Activated CD8-positive, alpha-beta memory T cell treated with anti-CD3 and anti-CD28 coated beads for 48 hours (primary cell): ENCODE measurements around the gene NUTM2F.
A peak's percentile ranks its signal among the peaks of the same experiment; 100 is the strongest.
"Not testable (repeated sequence)": the region's sequence is repeated elsewhere in the genome, so short reads cannot be mapped to it uniquely, and the experiment has no call there.

Experiments used
- DNase-seq, 3 experiments: peaks; one replicate each; pipeline ENCODE4 v3.0.0-alpha.2; 2020; ENCODE audit warnings: low read depth in 2 of 3, low spot score in 2 of 3

The NUTM2F gene, protein sequence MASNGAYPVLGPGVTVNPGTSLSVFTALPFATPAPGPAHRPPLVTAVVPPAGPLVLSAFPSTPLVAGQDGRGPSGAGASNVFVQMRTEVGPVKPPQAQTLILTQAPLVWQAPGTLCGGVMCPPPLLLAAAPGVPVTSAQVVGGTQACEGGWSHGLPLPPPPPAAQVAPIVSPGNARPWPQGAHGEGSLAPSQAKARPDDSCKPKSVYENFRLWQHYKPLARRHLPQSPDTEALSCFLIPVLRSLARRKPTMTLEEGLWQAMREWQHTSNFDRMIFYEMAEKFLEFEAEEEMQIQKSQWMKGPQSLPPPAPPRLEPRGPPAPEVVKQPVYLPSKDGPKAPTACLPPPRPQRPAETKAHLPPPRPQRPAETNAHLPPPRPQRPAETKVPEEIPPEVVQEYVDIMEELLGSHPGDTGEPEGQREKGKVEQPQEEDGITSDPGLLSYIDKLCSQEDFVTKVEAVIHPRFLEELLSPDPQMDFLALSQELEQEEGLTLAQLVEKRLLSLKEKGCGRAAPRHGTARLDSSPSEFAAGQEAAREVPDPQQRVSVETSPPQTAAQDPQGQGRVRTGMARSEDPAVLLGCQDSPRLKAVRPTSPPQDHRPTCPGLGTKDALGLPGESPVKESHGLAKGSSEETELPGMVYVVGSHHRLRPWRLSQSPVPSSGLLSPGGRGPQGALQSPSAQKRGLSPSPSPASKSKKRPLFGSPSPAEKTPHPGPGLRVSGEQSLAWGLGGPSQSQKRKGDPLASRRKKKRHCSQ

DNA sequence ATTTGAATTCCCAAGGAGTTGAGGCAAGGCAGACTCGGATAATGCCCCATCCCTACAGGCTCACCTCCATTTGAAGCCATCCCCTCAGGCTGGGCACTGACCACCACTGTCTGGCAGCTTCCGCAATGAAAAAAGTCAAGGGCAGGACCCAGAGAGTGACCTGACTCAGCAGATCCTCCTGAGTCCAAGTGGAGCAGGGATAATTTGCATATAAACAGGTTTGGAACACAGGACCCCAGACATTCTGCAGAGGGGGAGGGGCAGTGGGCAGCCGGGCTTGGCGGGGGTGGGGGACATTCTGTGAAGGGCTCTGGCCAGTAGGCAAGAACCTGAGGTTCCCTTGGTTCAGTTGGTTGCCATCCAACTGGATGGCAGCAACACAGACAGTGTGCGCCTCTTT lies at the start of gene NUTM2F:
TSS of gene NUTM2F (minus strand) at position 101 of the 400 bp plus-strand sequence. CDS start at position 80, 21 bp downstream.
- DNase-seq, result not testable (repeated sequence)

DNA sequence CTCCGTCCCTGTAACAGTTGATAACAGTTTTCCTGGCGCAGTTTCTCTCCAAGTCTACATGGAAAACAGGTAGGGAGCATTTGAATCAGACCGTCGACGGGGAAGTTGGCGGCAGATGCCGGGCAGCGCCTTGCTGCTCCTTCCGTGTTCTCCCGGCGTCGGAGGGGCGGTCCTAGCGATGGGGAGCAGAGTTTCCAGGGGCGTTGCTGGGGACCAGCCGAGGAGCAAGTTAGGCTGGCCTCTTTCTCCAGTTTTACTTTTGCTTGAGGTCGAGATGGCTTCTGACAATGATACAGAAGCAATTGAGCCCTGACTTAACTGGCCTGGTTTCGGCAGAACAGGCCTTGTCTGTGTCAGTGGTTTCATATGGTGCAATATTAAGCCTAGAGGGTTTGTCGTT lies 46.8 kb upstream of the NUTM2F start:
- DNase-seq, result not testable (repeated sequence)

DNA sequence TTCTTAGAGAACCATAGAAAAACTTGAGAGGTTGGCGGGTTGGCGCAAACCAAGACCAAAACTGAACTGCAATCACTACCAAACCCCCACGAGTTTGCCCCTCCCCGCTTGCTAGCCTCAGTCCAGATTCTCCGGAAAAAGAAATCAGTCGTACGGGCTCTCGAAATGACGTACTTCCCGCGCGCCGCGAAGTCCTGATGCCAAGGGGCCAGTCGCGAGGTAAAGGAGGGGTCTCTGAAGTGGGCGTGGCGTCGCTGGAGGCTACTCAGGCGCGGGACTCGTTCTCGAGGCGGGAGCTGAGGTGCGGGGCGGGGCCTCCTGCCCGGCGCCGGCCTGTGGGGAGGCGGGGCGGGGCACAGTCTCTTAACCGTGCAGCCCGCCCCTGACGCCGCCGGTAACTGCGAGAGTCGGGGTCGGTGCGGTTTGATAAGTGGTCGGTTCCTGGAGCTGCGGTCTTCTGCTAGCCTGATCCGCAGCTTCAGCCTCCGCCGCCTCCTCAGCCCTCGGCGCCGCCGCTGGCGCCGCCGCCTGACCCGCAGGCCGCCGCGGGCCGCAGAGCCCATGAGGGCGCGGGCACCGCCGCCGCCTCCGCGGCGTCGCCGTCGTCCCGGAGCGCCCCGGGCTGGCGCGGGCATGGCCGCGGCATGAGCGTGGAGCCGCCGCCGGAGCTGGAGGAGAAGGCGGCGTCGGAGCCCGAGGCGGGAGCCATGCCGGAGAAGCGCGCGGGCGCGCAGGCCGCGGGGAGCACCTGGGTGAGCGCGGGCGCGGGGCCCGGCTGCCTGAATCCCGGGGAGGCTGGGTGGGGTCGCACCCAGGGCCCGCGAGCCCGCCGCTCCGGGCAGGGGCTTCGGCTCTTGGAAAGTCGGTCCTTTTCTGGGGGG lies 46.0 kb upstream of the NUTM2F start:
- DNase-seq, result peak; percentile 64 to 75 (median 73)

DNA sequence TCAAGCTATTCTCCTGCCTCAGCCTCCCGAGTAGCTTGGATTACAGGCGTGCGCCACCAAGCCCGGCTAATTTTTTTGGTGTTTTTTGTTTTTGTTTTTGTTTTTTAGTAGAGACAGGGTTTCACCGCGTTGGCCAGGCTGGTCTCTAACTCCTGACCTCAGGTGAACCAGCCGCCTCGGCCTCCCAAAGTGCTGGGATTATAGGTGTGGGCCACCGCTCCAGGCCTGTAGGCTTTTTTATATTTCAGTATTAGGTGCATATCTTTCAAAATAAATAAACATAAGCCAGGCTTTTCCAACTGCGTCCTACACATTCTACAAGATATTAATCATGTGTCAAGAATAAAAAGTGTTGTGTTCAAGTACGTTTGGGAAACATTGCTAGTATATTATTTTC lies 45.3 kb upstream of the NUTM2F start:
- not testable (repeated sequence) for DNase-seq

DNA sequence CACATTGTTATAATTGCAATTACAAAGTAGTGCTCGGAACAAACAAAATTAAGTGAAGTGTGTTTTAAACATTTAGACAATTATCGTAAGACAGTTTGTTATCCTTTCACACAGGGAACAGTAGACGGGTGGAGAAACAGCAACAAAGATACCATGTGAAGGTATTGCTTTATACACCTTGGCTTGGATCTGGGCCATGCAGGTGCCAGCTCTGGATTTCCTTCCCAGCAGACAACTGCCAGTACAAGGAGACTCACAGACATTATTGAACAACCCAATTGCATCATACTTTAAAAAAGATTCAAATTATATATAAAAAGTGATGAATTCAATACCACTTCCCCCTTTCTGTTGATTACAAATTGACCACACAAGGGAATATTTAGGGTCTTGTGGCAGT lies 41.8 kb upstream of the NUTM2F start:
- DNase-seq, result not testable (repeated sequence)

DNA sequence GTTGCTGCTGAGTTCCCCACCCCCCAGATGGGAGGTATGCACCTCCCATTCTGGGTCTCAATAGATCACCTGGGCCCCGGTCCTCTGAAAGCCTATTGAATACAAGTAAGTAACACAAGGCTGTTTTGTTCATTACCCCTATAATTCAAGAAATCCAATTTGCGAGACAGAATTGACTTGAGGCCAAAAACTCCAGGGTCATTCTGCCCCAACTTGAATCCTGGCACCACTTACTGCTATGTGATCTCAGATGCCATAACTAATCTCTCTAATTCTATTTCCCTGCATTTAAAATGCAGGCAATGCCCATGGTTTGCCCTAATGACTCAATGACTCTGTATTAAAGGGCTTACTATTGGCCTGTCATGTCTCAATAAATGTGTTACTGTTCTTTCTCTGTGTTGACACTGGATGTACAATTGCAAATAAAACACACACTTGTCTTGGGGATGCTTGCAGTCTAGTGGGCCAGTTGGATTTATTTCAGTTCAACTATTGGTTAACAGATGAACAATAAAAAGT lies 35.7 kb upstream of the NUTM2F start:
- DNase-seq, result not testable (repeated sequence)

DNA sequence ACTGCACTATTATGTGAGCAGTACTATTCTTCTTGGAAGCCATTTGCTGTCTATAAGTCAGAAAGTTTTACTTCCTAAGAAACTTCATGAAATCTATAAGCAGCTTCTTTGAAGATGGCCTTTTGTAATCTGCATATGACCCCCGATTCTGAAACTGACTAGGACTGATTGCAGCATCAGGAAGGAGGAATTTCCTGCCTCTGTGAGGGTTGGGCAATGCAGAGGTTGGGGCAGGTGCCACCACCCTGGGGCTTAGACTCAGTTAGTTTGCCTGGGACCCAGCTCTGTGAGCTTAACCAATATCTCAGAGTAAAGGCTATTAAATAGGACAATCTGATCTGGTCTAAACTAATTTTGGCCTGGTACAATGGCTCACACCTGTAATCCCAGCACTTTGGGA lies 28.7 kb upstream of the NUTM2F start:
- not testable (repeated sequence) for DNase-seq

DNA sequence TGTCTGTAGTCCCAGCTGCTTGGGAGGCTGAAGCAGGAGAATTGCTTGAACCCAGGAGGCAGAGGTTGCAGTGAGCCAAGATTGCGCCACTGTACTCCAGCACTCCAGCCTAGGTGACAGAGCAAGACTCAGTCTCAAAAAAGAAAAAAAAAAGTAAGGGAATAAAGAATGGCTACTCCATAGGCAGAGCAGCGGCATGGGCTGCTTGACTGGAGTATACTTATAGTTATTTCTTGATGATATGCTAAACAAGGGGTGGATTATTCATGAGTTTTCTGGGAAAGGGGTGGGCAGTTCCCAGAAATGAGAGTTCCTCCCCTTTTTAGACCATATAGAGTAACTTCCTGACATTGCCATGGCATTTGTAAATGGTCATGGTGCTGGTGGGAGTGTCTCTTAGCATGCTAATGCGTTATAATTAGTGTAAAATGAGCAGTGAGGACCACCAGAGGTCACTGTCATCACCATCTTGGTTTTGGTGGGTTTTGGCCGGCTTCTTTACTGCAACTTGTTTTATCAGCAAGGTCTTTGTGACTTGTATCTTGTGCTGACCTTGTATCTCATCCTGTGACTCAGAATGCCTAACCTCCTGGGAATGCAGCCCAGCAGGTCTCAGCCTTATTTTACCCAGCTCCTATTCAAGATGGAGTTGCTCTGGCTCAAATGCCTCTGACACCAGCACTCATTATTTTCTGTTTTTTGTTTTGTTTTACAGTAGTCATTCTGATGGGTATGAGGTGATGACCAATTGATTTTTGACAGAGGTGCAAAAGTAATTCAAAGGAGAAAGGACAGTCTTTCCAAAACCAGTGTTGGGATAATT lies 23.7 kb upstream of the NUTM2F start:
- DNase-seq, result not testable (repeated sequence)

DNA sequence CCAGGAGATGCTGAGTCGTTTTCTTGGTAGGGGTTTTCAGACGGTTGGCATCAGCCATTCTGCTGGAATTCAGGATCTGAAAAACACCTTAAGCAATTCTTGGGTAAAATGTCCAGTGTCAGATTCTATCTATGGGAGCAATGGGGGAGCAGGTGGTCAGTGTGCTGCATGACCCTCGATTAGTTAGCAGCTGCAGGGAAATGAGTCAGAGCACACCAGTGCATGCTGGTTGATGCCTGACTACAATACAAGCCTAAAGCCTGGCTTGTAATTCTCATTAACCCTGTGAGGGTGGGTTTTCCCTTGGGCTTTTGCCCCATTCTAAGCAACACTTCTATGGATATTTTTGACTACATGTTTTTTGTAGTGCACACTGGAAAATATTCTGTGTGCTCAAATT lies 20.3 kb upstream of the NUTM2F start:
- DNase-seq, result not testable (repeated sequence)

DNA sequence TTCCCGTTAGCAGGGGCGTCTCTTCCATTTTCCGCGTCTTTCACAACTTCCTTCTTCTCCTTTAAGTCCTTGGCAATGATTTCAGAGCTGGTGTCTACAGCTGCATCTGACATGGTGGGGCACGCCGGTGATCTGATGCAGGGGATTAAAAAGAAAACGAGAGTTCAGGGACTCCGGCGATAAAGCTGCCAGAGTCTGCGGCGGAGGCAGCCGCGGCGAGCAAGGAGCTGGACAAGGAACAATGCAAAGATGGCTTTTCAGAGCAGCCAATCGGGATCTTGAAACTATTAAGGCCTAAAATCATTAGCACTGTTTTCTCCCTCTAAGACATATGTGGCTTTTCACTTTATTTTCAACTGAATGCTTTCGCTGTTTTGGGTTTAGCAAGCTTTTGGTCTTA lies 19.0 kb upstream of the NUTM2F start:
- DNase-seq, result not testable (repeated sequence)

DNA sequence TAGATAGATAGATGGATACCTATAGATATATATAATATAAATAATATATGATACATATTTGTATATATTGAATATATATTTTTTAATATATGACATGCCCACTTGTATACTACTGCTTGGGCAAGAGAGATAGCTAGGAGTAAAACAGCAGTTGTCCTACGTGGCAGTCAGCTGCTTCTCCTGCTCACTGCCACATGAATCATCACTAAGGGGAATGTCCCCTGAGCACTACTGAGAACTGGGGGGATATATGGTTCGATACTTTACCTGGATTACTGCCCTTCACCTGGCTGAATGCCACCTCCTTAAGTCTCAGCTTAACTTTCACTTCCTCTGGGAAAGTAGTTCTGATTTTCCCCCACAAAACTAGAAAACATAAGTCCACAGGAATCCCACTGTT lies 13.3 kb upstream of the NUTM2F start:
- not testable (repeated sequence) for DNase-seq

DNA sequence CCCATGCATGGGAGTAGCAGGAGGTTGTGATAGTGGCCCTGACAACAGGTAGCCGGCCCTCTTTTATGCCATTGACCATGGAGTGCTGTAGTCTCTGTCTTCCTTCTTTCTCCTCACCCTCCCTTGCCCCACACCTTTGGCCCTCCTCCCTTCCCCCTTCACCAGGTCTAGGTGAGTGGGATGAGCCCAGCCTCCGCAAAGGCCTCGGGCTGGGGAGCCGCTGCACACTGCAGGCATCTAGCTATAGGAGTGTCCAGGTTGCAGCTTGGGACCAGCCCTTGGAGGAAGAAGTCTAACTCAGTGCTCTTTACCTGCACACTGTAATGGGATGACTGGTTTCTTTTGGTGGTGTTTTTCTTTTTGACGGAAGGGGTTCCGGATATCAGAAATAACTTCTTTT lies 12.3 kb upstream of the NUTM2F start:
- not testable (repeated sequence) for DNase-seq

DNA sequence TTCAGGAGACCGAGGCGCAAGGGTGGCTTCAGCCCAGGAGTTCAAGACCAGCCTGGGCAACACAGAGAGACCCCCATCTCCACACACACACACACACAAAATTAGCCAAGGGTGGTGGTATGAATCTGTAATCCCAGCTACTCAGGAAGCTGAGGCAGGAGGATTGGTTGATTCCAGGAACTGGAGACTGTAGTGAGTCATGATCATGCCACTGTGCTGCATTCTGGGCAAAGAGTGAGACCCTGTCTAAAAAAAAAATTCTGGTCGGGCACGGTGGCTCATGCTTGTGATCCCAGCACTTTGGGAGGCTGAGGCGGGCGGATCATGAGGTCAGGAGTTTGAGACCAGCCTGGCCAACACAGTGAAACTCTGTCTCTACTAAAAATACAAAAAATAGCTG lies 11.2 kb upstream of the NUTM2F start:
- DNase-seq, result not testable (repeated sequence)

DNA sequence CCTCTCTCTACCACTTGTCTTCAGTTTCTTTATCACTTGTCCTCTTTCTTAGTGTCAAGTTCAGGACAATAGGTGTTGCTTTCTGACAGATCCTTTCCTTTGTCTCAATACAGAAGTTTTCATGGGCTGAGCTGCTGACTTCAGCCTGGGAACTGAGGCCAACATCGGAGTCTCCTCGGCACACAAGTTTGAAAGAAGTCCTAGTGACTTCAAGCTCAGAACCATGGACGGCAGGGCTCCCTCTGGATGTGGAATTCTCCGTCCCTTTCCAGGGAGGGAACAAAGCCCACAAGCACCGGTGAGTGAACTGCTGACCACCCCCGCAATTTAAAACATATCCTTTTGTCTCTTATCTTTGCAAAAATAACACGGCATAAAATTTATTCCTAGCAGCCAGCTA lies 10.3 kb upstream of the NUTM2F start:
- not testable (repeated sequence) for DNase-seq

DNA sequence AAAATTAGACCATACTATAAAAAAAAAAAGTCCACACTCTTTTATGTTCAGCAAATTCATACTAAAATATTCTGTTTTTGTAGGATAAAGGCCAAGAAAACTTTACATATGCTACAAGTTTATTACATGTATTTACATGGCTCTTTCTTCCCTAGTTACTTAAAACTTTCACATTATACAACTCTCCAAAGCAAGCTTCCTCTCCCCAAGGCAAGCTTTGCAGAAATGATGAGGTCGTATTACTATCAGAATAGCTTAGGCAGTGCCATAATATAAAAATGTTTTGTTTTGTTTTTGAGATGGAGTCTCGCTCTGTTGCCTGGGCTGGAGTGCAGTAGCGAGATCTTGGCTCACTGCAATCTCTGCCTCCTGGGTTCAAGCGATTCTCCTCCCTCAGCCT lies 8.0 kb upstream of the NUTM2F start:
- DNase-seq, result not testable (repeated sequence)

DNA sequence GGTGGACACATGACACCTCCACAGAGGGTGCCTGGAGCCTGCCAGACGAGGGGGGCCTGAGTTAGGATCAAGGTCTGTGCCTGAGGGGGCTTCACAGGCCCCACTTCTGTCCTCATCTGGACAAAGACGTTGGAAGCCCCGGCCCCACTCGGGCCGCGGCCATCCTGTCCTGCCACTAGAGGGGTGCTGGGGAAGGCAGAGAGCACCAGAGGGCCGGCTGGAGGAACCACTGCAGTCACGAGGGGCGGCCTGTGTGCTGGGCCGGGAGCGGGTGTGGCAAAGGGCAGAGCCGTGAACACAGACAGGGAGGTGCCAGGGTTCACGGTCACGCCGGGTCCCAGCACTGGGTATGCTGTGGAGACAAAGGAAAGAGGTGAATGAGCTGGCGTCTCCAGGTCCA lies 2.9 kb downstream of the NUTM2F start:
- not testable (repeated sequence) for DNase-seq

DNA sequence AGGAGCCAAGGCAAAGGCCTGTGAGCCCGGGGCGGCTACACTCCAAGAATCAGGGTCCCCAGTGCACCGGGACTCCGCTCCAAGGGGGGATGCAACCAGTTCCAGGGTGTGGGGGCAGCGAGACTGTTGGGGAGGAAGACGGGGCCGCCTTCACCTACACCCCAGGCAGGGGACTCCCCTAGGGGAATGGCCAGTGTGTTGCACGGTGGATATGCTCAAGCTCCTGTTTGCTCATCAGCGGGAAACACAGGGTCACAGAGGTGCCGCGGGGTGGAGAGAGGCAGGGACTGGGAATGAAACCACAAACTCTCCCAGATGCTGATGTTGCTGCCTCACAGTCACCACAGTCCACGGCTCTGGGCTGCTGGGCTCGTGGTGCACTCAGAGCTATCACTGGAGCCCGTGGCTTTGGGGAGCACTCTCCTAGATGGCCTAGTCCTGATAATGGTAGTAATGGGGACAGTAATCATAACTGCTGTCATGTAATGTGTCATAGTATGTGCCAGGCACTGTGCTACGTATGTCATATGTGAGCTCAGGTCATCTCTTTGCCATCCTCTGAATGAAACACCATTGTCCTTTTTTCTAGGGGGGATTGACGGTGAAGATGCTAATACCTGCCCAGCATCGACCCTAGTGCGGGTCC lies 5.2 kb downstream of the NUTM2F start:
- not testable (repeated sequence) for DNase-seq

DNA sequence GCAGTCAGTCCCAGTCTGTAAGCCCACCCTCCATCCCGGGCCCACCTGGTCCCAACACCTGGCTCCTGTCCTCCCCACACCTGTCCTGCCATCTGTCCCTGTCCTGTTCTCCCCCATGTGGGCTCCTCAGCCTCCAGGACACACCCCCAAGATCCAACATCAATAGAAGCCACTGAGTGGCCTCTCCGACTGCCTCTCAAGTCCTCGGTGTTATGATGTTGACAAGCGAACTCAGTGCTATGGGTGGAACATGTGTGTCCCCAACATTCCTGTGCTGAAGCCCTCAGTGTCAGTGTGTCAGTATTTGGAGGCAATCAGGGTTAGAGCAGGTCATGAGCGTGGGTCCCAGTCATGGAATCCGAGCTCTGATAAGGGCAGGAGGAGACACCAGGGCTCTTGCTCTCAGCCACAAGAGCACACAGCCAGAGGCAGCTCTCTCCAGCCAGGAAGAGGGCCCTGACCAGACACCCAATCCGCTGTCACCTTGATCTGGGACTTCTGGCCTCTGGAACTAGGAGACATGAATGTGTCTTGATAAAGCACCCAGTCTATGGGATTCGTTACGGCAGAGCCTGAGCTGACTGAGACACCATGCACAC lies 6.0 kb downstream of the NUTM2F start:
- DNase-seq, result not testable (repeated sequence)
